Stimulated activated CD8-positive, alpha-beta memory T cell treated with anti-CD3 and anti-CD28 coated beads, Interleukin-7, amount 100 ng/mL, for 4 hours (primary cell): ENCODE data around the gene CXADR.
"Not testable (repeated sequence)": the region's sequence is repeated elsewhere in the genome, so short reads cannot be mapped to it uniquely, and the experiment has no call there.

Experiments
- DNase-seq, 2 donors: peaks; one replicate each; pipeline ENCODE4 v3.0.0-alpha.2; 2020; ENCODE audit warnings: low read depth in 2 of 2

CXADR gene

DNA sequence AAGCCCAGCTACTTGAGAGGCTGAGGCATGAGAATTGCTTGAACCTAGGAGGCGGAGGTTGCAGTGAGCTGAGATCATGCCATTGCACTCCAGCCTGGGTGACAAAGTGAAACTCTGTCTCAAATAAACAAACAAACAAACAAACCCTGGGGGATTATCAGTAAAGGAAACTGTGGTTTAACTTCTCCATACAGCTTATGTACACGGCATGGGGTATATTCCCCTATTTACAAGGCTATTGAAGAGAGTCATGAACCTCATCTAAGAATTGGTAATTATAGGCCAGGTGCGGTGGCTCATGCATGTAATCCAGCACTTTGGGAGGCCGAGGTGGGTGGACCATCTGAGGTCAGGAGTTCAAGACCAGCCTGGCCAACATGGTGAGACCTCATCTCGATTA, 9.9 kb upstream of the CXADR start:
- not testable (repeated sequence) for DNase-seq

DNA sequence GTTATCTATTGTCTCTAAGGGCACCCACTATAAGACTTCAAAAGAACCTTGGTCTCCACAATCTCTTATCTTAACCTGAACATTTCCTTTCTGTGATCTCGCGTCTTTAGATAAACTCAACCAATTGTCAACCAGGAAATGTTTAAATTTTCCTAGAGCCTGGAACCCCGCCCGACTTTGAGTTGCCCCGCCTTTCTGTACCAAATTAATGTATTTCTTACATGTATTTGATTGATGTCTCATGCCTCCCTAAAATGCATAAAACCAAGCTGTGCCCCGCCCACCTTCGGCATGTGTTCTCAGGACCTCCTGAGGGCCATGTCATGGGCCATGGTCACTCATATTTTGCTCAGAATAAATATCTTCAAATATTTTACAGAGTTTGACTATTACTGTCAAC, 5.9 kb upstream of the CXADR start:
- no peak for DNase-seq

DNA sequence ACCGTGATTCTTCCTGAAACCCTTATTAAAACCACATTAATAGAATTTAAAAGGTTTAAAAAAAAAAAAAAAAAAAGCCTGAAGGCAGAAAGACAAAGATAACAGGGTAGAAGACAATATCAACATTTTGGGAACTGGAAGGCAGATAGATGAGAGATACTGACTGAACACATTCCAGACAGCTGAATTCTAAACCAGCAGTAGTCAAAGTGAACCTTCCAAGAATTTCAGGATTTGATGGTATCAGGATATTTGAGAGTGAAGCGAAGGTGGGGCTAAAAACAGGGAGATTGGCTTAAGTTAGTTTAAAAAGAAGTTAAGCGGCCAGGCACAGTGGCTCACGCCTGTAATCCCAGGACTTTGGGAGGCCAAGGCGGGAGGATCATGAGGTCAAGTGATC, 5.3 kb upstream of the CXADR start:
- no peak for DNase-seq

DNA sequence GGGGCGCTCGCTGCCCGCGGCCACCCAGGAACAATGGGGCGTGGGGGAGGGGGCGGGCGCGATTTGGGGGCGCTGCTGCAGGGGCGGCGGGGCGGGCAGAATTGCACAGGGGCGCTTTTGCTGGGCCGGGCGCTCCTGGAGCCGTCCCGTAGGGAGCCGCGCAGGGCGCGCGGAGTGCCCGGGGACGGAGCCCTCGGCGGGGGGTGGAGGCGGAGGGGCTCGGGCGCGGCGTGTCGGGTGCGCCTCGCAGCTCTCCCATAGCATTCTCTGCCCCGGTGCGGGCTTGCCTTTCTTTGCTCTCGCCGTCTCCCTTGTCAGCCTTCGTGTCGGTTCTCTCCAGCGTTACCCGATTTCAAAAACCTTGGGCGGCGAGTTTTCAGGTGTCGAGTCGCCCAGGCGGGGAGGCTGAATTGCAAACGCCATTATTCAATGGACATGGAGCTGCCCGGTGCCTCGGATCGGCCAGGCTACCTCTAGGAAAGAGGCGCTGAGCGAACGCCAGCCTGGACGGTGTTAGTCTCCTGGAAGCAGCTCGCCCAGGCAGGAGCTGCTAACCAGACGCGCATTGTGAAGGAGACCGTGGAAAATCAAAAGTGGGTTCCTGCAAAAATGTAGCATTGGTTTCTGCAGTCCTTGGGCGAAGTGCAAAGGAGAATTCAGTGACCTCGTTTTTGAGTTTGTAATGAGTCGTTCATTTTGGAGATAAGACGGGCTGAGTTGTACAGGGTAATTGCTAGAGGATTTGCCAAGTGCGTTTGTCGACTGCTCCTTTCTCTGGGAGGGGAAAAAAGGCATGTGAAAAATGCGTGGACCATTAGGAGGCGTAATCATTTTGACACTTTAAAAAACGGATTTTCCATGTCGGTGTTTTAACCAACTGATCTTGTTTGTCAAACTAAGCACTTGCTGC, 626 bp downstream of the CXADR start:
- peak in 1 of 2 donors; percentile 5 for DNase-seq

DNA sequence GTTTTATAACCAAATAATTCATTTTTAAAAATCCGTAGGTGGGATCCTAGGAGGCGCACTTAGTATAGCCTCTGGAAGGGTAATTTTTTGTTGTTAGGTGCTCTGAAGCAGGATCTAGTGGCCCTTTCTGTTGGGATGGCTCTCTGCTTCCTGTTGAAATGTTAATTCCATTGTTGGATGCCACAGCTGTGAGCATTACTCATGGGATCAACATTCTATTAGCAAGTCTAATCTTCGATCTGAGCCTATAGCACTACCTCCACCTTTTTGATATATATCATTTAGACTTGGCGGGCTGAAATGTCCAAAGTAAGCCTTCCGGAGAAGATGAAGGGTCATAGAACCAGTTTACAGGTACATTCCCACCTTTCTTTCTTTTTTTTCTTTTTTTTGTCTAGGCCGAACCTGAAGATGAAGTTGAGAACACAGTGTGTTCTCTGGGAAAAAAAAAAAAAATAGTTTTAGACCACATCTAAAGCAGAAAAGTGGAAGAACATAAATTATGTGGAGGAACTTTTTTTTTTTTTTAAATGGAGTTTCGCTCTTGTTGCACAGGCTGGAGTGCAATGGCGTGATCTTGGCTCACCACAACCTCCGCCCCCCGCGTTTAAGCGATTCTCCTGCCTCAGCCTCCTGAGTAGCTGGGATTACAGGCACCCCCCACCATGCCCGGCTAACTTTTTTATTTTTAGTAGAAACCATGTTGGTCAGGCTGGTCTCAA, 1.4 kb downstream of the CXADR start:
- no peak for DNase-seq

DNA sequence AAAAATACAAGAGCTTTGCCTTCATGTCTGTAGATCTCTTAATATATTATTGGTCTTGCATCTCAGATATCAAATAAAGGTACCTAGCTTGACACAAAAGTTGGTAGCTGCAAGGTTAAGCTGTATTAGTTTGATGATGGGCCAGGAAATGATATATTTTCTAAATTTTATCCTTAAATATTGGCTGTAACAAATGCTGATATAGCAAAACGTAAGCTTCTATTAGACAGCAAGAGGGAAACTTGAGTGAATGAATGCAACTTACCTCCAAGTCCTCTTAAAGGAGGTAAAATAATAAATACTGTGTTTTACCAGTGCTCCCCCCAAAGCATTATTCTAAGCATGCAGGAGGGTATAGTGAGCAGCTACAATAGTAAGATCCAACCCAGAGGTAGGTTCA, 4.2 kb downstream of the CXADR start:
- DNase-seq, result not testable (repeated sequence)

DNA sequence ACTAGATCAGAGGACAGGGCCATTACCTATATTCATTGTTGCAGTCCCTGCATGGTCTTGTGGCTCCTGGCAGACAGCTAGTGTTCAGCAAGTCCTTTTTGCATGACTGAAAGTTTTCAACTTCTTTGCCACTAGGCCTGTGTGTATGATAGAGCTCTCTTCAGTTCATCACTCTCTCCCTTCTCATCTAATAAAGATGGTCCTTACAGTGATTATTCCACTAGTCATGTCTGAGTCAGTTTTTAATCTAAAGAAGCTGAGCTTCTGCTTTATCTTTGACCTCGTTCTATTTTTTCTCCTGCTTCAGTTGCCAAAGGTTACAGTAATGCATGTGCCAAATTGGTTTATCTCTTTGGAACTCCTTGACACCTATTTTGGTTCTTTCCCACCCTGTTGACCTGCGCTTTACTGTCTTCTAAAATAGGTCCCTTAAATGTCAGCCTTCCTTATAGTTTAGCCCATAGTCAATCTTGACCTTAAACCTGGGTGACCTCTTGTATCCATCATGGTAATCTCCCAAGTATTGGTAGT, 6.4 kb downstream of the CXADR start:
- DNase-seq, result no peak

DNA sequence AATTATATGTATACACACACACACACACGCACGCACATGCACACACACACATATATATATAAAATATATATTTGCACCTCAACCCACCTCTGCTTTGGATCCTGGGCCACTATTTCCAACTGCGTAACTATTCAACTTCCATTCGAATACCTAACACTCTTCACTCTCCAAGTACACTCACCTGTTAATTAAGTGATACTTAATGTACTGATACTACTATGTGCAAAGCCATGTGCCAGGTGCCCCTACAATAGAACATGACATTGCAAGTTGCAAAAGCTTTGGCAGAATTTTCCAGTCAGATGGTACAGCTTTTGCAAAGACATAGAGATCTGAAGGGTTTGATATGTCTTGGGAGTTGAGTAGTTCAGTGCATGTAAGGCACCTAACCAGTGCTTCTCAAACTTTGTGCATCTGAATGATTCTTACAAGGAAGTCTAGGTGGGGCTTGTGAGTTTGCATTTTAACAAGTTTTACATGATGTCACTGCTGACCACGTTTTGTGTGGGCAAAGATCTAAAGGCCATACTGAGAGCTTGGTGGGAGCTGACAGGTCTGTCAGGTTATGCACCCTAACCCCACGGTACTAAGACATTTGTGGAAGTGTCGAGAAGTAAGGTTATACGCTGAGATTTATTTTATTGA, 7.2 kb downstream of the CXADR start:
- DNase-seq, result no peak

DNA sequence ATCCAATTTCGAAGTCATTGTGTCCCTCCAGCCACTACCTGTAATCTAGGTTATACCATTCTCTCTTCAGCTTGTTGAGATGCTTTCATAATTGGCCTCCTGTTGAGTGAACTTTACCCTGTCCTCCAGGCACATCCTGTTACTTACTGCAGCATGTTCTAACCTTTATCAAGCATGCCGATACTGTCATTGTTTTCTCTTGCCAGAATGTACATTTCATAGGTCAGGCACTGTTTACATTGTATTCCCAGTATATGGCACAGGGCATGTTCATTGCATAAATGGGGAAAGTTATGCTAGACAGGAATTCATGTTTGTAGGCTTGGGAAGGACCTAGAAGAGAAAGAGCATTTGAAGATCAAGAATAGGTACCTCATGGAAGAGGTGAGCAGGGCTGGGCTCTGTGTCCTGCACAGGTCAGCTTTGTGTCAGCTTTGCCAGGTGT, 10.2 kb downstream of the CXADR start:
- DNase-seq, result no peak

DNA sequence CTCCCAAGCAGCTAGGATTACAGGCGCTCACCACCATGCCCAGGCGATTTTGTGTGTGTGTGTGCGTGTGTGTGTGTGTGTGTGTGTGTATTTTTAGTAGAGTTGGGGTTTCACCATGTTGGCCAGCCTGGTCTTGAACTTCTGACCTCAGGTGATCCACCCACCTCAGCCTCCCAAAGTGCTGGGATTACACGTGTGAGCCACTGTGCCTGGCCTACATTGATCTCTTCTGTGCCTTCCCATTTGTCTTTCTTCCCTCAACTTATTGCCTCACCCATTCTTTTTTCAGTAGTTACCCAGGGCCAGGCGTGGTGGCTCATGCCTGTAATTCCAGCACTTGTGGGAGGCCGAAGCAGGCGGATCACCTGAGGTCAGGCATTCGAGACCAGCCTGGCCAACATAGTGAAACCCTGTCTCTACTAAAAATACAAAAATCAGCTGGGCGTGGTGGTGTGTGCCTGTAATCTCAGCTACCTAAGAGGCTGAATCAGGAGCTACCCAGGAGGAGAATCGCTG, 11.2 kb downstream of the CXADR start:
- not testable (repeated sequence) for DNase-seq

DNA sequence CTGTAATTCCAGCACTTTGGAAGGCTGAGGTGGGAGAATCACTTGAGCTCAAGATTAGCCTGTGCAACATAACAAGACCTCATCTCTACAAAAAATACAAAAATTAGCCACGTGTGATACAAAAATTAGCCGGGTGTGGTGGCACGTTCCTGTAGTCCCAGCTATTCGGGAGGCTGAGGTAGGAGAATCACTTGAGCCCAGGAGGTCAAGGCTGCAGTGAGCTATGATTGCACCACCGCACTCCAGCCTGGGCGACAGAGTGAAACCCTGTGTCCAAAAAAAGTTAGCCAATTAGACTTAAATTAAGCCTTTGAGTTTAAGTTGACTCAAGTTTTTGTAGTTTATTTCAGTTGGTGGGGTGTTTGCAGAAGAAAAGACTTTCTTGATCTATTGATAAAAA, 11.8 kb downstream of the CXADR start:
- no peak for DNase-seq

DNA sequence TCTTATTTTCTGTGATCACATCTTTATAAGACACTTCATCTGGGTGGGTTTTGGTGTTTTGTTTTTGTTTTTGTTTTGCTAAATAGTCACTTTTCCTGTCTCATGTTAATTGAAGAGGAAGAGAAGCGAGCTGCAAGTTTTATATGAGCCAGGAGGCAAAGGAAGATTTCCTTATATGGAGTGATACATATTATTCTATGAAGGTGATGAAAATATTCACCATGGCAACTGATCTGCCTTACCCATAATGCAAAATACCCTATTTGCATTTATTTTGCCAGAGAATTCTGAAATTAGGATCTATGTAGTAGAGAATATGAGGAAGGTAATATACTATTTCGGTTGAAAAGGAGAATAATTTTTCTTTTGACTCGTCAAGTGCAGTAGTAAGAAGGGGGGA, 13.9 kb downstream of the CXADR start:
- DNase-seq, result no peak

DNA sequence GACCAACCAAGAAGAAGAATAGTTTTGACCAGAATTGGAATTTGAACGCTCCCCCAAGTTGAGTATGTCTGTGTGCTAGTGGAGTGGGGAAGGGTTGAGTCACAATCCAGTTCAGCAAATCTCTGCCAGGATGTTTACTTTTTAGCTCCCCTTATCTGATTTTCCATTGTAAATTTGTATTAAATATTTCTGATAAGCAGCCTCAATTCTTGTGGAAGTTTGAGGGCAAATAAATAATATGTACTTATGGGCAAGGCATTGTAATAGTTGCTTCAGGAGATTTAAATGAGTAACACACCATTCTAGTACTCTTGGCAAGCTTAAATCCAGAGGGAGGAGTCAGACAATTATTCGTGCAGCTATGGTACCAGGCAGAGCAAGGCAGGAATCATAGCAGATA, 14.4 kb downstream of the CXADR start:
- DNase-seq, result no peak

DNA sequence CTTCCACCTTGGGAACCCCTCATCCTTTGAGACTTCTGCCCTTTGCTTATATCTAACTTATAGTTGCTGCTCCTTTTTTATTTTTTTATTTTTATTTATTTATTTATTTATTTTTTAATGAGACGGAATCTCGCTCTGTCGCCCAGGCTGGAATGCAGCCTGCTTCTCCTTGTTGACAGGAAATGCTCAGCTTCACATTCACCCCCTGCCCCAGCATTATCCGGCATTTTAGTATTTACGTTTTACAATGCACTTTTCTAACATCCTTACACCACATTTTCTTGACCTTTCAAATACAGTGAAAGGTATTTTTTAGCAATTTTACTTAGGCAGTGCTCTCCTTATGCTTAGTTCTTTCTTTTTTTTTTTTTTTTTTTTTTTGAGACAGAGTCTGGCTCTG, 14.9 kb downstream of the CXADR start:
- no peak for DNase-seq

DNA sequence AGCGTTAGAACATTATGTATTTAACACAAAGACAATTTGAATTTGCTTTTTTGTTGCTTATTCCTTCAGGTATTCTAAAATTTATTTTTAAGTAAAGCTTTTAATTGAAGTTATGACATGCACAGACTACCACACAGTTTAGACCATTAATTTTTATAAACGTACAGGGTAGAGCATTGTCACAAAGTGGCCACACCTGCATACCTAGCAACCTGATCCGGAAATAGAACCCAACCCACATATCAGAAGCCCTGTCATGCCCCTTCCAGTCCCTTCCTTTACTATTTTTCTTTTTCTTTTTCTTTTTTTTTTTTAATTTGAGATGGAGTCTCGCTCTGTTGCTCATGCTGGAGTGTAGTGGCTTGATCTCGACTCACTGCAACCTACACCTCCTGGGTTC, 16.8 kb downstream of the CXADR start:
- DNase-seq, result no peak

DNA sequence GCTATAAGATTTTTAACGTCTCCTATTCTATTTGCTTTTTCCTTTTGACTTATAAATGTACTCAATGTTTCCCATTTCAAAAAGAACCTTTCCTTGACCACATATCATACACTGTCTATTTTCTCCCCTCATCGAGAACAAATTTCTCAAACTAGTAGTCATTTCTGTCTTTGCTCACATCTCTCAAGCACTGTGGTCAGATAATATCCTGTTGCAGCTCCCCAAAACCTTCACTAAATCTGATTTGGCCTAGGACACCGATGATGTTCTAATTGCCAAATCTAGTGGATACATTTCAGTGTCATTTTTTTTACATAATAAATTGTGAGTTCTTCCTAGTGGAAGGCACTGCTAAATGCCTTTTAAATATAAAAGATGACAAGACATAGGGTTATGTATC, 19.4 kb downstream of the CXADR start:
- DNase-seq, result no peak

DNA sequence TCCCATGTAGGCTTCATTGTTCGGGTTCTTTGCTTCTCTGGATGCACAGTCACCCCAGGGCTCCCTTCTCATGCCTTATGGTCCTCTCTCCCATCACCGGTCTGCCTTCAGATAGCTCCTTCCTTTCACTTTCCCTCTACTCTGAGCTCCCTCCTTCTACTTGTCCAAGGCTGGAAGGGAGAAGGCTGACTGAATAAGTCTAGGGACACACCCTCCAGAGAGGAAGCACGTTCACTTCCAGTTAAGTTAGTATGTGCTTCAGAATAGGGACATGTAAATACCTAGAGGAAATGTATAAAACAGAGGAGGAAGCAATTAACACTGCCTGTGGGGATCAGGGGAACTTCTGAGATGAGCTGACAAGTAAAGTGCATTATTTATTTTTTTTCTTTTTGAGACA, 23.5 kb downstream of the CXADR start:
- no peak for DNase-seq

DNA sequence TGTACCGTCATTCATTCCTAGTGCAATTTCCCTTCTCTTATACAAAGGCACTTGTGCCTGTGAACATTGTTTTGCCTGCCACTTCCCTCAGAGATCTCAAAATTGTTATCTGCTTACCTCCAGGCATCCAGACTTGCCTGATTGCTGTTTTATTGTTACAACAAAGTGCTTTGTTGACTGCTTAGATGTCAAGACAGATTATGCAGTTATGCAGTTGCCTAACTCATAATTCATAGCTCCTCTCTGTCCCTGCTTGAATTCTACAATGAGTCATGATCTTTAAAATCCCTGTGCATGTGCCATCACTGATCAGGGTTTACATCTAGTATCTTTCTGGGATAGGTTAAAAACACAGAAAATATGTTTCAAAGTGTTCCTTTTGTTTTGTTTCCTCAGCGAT, 24.5 kb downstream of the CXADR start:
- DNase-seq, result no peak

DNA sequence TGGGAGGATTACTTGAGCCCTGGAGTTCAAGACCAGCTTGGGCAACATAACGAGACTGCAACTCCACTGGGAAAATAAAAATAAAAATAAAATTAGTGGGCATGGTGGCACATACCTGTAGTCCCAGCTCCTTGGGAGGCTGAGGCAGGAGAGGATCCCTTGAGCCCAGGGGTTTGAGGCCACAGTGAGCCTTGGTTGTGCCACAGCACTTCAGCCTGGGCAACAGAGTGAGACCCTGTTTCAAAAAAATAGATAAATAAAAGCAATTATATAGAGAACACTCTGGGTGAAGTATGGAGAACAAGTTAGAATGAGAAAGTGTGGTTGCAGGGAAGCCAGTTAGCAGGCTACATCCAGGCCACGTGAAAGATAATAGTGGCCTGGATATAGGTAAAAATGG, 25.7 kb downstream of the CXADR start:
- no peak for DNase-seq

DNA sequence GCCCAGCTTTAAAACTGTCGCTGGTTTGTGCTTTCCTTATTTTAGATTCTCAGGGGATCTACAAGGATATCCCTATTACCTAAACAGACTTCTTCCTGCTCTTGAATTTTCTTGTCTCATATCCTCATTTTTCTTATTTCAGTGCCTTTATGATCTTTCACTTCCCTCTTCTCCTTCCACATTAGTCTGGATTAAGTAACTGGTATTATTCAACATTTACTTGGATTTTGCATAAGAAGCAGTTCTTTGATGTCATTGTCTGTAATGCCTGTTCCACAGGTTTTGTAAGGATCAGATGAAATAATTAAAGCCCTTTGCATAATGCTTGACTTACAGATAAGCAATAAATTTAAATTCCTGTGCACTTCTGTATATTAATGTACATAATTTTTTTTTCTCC, 26.5 kb downstream of the CXADR start:
- DNase-seq, result no peak

DNA sequence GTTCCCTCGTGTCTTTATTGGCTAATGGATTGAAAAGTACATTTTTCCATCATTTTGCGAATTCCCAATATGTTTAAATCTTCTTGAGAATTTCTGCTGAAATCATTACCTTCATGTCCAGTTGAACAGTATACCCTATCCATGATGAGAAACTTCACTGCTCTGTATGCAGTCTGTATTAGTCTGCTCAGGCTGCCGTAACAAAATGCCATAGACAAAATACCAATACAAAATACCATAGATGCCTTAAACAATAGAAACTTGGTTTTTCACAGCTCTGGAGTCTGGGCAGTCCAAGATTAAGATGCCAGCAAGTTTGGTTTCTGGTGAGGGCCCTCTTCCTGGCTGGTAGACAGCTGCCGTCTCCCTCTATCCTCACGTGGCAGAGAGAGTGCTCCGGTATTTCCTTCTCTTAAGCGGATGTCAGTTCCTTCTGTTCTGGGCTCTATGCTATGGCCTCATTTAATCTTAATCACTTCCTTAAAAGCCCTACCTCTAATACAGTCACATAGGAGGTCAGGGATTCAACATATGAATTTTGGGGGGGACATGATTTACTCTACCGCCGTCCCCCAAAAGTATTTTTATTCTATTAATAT, 27.0 kb downstream of the CXADR start:
- DNase-seq, result no peak

DNA sequence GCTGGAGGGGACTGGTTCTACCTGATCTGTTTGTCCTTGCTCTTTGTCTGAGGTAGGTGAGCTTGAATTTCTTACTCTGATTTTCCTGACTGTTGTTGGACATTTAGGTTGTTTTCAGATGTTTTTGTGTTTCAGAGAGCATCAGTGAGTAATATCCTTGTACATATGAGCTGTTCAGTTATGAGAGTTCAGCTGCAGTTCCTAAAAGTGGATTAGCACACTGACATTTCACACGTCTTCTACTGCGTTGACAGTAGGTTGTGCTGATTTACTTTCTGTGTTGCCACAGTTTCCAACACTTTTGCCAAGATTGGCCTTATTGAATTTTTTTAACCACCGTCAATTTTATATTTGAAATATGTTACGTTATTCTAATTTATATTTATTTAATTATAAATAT, 27.7 kb downstream of the CXADR start:
- no peak for DNase-seq
